SJCRH30 (cell line): Measurements from ENCODE around the gene DNAJA2. TPM values are rescaled to one million over a fixed set of nuclear protein-coding genes. Genes with fewer than 3 reads are reported as not detected.

Source experiments
- DNase-seq, 2 experiments: peaks; one replicate each; pipeline ENCODE4 v3.0.0-alpha.2; 2015 to 2020
- H3K27ac ChIP-seq: fragments of 250-450 bp; sonication (Bioruptor Pico); 2 replicates; pipeline ENCODE4 v1.5.1; 2020; ENCODE audit warnings: mild to moderate bottlenecking, moderate library complexity
- H3K27me3 ChIP-seq: fragments of 250-450 bp; sonication (Bioruptor Pico); 2 replicates; pipeline ENCODE4 v1.5.1; 2020; ENCODE audit warnings: mild to moderate bottlenecking, moderate library complexity
- H3K36me3 ChIP-seq: fragments of 250-450 bp; sonication (Bioruptor Pico); 2 replicates; pipeline ENCODE4 v1.5.1; 2020; ENCODE audit warnings: mild to moderate bottlenecking, moderate library complexity
- H3K4me1 ChIP-seq: fragments of 250-450 bp; sonication (Bioruptor Pico); 2 replicates; pipeline ENCODE4 v1.5.1; 2020; ENCODE audit warnings: mild to moderate bottlenecking, moderate library complexity
- H3K4me3 ChIP-seq: fragments of 250-450 bp; sonication (Bioruptor Pico); 2 replicates; pipeline ENCODE4 v1.5.1; 2020; ENCODE audit warnings: mild to moderate bottlenecking, moderate library complexity
- H3K9me3 ChIP-seq: fragments of 250-450 bp; sonication (Bioruptor Pico); replicated peaks from 2 replicates; pipeline ENCODE4 v1.5.1; 2020; ENCODE audit warnings: mild to moderate bottlenecking, moderate library complexity
- total RNA-seq: library from RNA; depleted of rRNA; stranded (reverse); fragments of >200 nt; shearing (Covaris generic); gene quantifications from 2 replicates; pipeline ENCODE4 v1.2.3, GENCODE V29; 2014; rRNA removed

Gene DNAJA2
- total RNA-seq, 1 experiment from 2014 or later: 86.4 TPM

- no peak overlapping the region for H3K27ac ChIP-seq
- no peak for DNase-seq
- H3K9me3 ChIP-seq: no peaks in the 10 kb centered on the region
Measured at GRCh38 chr16:46907061-46907774, 66.3 kb downstream of the DNAJA2 start.

DNA sequence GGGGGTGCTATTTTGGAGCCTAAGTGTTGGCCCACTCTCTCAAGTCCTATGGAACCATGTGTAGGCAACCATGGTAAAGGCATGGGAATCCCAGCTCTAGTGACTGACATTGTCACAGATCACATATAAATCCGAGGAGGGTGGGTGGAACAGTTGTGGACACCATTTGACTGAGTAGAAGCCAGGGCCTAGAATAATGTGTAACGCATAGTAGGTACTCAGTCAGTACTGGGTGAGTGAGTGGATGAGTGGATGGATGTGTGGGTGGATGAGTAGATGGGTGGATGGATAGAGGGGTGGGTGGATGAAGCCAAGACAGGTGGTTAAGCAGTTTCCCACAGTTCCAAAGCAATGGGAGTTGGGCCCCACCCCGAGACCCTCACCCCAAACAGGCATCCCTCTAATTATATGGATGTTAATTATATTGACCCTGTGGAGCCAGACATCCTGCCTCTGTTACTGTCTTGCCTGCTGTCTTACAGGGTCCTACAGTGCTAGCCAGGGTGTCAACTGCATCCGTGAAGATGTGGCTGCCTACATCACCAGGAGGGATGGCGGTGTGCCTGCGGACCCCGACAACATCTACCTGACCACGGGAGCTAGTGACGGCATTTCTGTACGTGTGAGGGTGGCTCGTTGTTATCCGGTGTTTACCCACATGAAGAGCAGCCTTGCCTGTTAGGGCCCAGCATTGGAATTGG is 67.0 kb downstream of the DNAJA2 start:
- Histone ChIP-seq H3K4me1 (no peaks in the 10 kb centered on the region), H3K27me3 (no peaks in the 10 kb centered on the region), H3K4me3 (no peak overlapping the region), H3K27ac (no peak overlapping the region), H3K36me3 (0 out of 2 replicates have a peak, but pooled peaks cover 2% of the 10 kb centered on the region), H3K9me3 (no peaks in the 10 kb centered on the region)
- DNase-seq: no peak

More at GRCh38 chr16:46907061-46907774, 66.3 kb downstream of the DNAJA2 start:
- Histone ChIP-seq H3K27me3 (no peaks in the 10 kb centered on the region), H3K4me1 (no peaks in the 10 kb centered on the region), H3K4me3 (no peak overlapping the region), H3K36me3 (0 out of 2 replicates have a peak, but pooled peaks cover 2% of the 10 kb centered on the region)

Other genes starting within 250 kb of the DNAJA2 start
- 0.25 and 0.26 TPM in 2 replicates for gene MYLK3, start 225.3 kb downstream of the DNAJA2 start, total RNA-seq
- 24.3 and 32.5 TPM in 2 replicates for gene C16orf87, start 142.5 kb downstream of the DNAJA2 start, total RNA-seq
- 14.9 and 17.2 TPM in 2 replicates for gene GPT2, start 89.3 kb downstream of the DNAJA2 start, total RNA-seq
- gene NETO2, start 170.3 kb upstream of the DNAJA2 start, total RNA-seq: 34.6 and 34.8 TPM in 2 replicates